ENCODE measurements around the gene SIPA1L3. TPM values are rescaled to one million over a fixed set of nuclear protein-coding genes. Genes with fewer than 3 reads are reported as not detected.

Gene SIPA1L3
- total RNA-seq, 1 experiment from 2014 or later, result 13.8 TPM

GRCh38 chr19:37995346-37995745 is 88.3 kb downstream of the SIPA1L3 start:
- no peak for DNase-seq
- Histone ChIP-seq H3K36me3 (peaks cover 6% of the 10 kb centered on the region; the same call in 1 of the 2 replicates), H3K27me3 (no peaks in the 10 kb centered on the region), H3K9me3 (no peaks in the 10 kb centered on the region), H3K4me3 (no peak overlapping the region)

- no peaks in the 10 kb centered on the region for H3K27me3 ChIP-seq
- H3K4me3 ChIP-seq, result no peak overlapping the region
- no peaks in the 10 kb centered on the region for H3K9me3 ChIP-seq
- DNase-seq, result peak; percentile 82
- peaks cover 6% of the 10 kb centered on the region; the same call in 1 of the 2 replicates for H3K36me3 ChIP-seq
These were observed 90.9 kb downstream of the SIPA1L3 start for GRCh38 chr19:37997911-37998344.

- DNase-seq, result no peak
- Histone ChIP-seq H3K4me3 (no peak overlapping the region), H3K9me3 (no peaks in the 10 kb centered on the region), H3K27me3 (no peaks in the 10 kb centered on the region), H3K36me3 (peaks cover 6% of the 10 kb centered on the region; the same call in 1 of the 2 replicates)
These were observed 91.8 kb downstream of the SIPA1L3 start for GRCh38 chr19:37998801-37999308.

- DNase-seq, result peak; percentile 72
- Histone ChIP-seq H3K27me3 (no peaks in the 10 kb centered on the region), H3K36me3 (peaks cover 6% of the 10 kb centered on the region; the same call in 1 of the 2 replicates), H3K4me3 (no peak overlapping the region), H3K9me3 (no peaks in the 10 kb centered on the region)
These were observed 92.6 kb downstream of the SIPA1L3 start for GRCh38 chr19:37999309-38000213.

GRCh38 chr19:38001158-38001781 is 94.3 kb downstream of the SIPA1L3 start:
- no peaks in the 10 kb centered on the region for H3K9me3 ChIP-seq
- DNase-seq, result no peak

GRCh38 chr19:38003438-38004185 is 96.6 kb downstream of the SIPA1L3 start:
- peak; percentile 95 for DNase-seq
- no peaks in the 10 kb centered on the region for H3K27me3 ChIP-seq

More at GRCh38 chr19:38001158-38001781, 94.3 kb downstream of the SIPA1L3 start:
- no peak overlapping the region for H3K4me3 ChIP-seq
- peaks cover 9% of the 10 kb centered on the region for H3K36me3 ChIP-seq
- no peaks in the 10 kb centered on the region for H3K27me3 ChIP-seq

GRCh38 chr19:38004186-38004520 is 97.1 kb downstream of the SIPA1L3 start:
- peaks cover 7% of the 10 kb centered on the region for H3K36me3 ChIP-seq
- no peaks in the 10 kb centered on the region for H3K27me3 ChIP-seq
- DNase-seq, result peak; percentile 48
- H3K4me3 ChIP-seq, result peak overlapping the region; percentile 48
- H3K9me3 ChIP-seq, result no peaks in the 10 kb centered on the region

More at GRCh38 chr19:38003438-38004185, 96.6 kb downstream of the SIPA1L3 start:
- peak overlapping the region; percentile 48 for H3K4me3 ChIP-seq
- H3K9me3 ChIP-seq, result no peaks in the 10 kb centered on the region
- peaks cover 7% of the 10 kb centered on the region for H3K36me3 ChIP-seq

- no peaks in the 10 kb centered on the region for H3K9me3 ChIP-seq
- H3K36me3 ChIP-seq, result peaks cover 6% of the 10 kb centered on the region
- no peaks in the 10 kb centered on the region for H3K27me3 ChIP-seq
- peak; percentile 94 for DNase-seq
- H3K4me3 ChIP-seq, result peak overlapping the region; percentile 48
These were observed 97.7 kb downstream of the SIPA1L3 start for GRCh38 chr19:38004521-38005223.

- Histone ChIP-seq H3K36me3 (peaks cover 3% of the 10 kb centered on the region; the same call in 1 of the 2 replicates), H3K4me3 (no peak overlapping the region), H3K27me3 (no peaks in the 10 kb centered on the region), H3K9me3 (no peaks in the 10 kb centered on the region)
- no peak for DNase-seq
These were observed 98.2 kb downstream of the SIPA1L3 start for GRCh38 chr19:38005224-38005614.

- no peak for DNase-seq
- Histone ChIP-seq H3K9me3 (no peaks in the 10 kb centered on the region), H3K36me3 (peaks cover 3% of the 10 kb centered on the region; the same call in 1 of the 2 replicates), H3K27me3 (no peaks in the 10 kb centered on the region), H3K4me3 (no peak overlapping the region)
These were observed 99.5 kb downstream of the SIPA1L3 start for GRCh38 chr19:38006361-38007045.

GRCh38 chr19:38009650-38010242 is 102.7 kb downstream of the SIPA1L3 start:
- H3K36me3 ChIP-seq, result peaks cover 3% of the 10 kb centered on the region; the same call in 1 of the 2 replicates
- H3K9me3 ChIP-seq, result no peaks in the 10 kb centered on the region
- DNase-seq, result no peak
- H3K4me3 ChIP-seq, result no peak overlapping the region
- H3K27me3 ChIP-seq, result no peaks in the 10 kb centered on the region

- no peak overlapping the region for H3K4me3 ChIP-seq
- no peaks in the 10 kb centered on the region for H3K27me3 ChIP-seq
- DNase-seq, result no peak
- H3K36me3 ChIP-seq, result no peaks in the 10 kb centered on the region
- no peaks in the 10 kb centered on the region for H3K9me3 ChIP-seq
These were observed 104.4 kb downstream of the SIPA1L3 start for GRCh38 chr19:38011426-38011825.

GRCh38 chr19:38012290-38012689 is 105.3 kb downstream of the SIPA1L3 start:
- Histone ChIP-seq H3K27me3 (no peaks in the 10 kb centered on the region), H3K4me3 (no peak overlapping the region), H3K9me3 (no peaks in the 10 kb centered on the region), H3K36me3 (no peaks in the 10 kb centered on the region)
- no peak for DNase-seq

GRCh38 chr19:38012944-38013343 is 105.9 kb downstream of the SIPA1L3 start:
- no peaks in the 10 kb centered on the region for H3K9me3 ChIP-seq
- no peaks in the 10 kb centered on the region for H3K36me3 ChIP-seq
- H3K4me3 ChIP-seq, result no peak overlapping the region
- DNase-seq, result no peak
- H3K27me3 ChIP-seq, result no peaks in the 10 kb centered on the region

- Histone ChIP-seq H3K4me3 (no peak overlapping the region), H3K36me3 (no peaks in the 10 kb centered on the region), H3K9me3 (no peaks in the 10 kb centered on the region), H3K27me3 (no peaks in the 10 kb centered on the region)
- DNase-seq, result no peak
These were observed 107.0 kb downstream of the SIPA1L3 start for GRCh38 chr19:38013913-38014580.

Data from MG63 (cell line).